Inflammatory macrophage treated with lipopolysaccharide for 4 hours (primary cell): ENCODE data around the gene DIABLO.
A peak's percentile ranks its signal among the peaks of the same experiment; 100 is the strongest.
"Not testable (repeated sequence)": the region's sequence is repeated elsewhere in the genome, so short reads cannot be mapped to it uniquely, and the experiment has no call there.

Experiments
- DNase-seq: peaks from one replicate; pipeline ENCODE4 v3.0.0-alpha.2; 2020

The DIABLO gene

GRCh38 chr12:122187466-122187865 lies 38.4 kb downstream of the DIABLO start:
- no peak for DNase-seq

GRCh38 chr12:122185494-122186082 lies 40.3 kb downstream of the DIABLO start:
- peak; percentile 16 for DNase-seq

- no peak for DNase-seq
These were observed 40.8 kb downstream of the DIABLO start for GRCh38 chr12:122185079-122185478.

- DNase-seq, result no peak
These were observed 41.3 kb downstream of the DIABLO start for GRCh38 chr12:122184517-122184916.

- DNase-seq, result no peak
These were observed 42.3 kb downstream of the DIABLO start for GRCh38 chr12:122183588-122183940.

GRCh38 chr12:122182887-122183587 lies 42.8 kb downstream of the DIABLO start, which contains the start of gene LRRC43:
LRRC43 (plus strand) TSS chr12:122183123; CDS start chr12:122183145, 22 bp downstream.
- DNase-seq, result peak; percentile 37

GRCh38 chr12:122176473-122176872 lies 49.4 kb downstream of the DIABLO start:
- DNase-seq, result not testable (repeated sequence)

GRCh38 chr12:122174155-122174845 lies 51.6 kb downstream of the DIABLO start, which contains the start of gene IL31:
IL31 (minus strand) TSS chr12:122174221; CDS start chr12:122174172, 49 bp downstream.
- DNase-seq, result no peak

GRCh38 chr12:122172262-122172939 lies 53.5 kb downstream of the DIABLO start:
- no peak for DNase-seq

GRCh38 chr12:122171399-122171798 lies 54.5 kb downstream of the DIABLO start:
- no peak for DNase-seq

- DNase-seq, result no peak
These were observed 57.4 kb downstream of the DIABLO start for GRCh38 chr12:122168492-122168891.

GRCh38 chr12:122167356-122167925 lies 58.4 kb downstream of the DIABLO start:
- DNase-seq, result no peak

- DNase-seq, result no peak
These were observed 59.2 kb downstream of the DIABLO start for GRCh38 chr12:122166422-122167349.

- no peak for DNase-seq
These were observed 62.9 kb downstream of the DIABLO start for GRCh38 chr12:122162976-122163375.

GRCh38 chr12:122161682-122162081 lies 64.2 kb downstream of the DIABLO start:
- DNase-seq, result no peak

- no peak for DNase-seq
These were observed 65.1 kb downstream of the DIABLO start for GRCh38 chr12:122160761-122161160.

- no peak for DNase-seq
These were observed 66.0 kb downstream of the DIABLO start for GRCh38 chr12:122159882-122160281.

GRCh38 chr12:122158700-122159285 lies 67.1 kb downstream of the DIABLO start:
- no peak for DNase-seq
